ENCODE results near the gene AP4E1.
"Not testable (repeated sequence)": the region's sequence is repeated elsewhere in the genome, so short reads cannot be mapped to it uniquely, and the experiment has no call there.

AP4E1 gene

GRCh38 chr15:51030649-51031316, 122.3 kb downstream of the AP4E1 start:
- no peak for DNase-seq

GRCh38 chr15:51037474-51037873, 129.0 kb downstream of the AP4E1 start:
- DNase-seq: not testable (repeated sequence)

GRCh38 chr15:51038162-51038973, 129.9 kb downstream of the AP4E1 start:
- no peak for DNase-seq

- no peak for DNase-seq
These were observed 130.5 kb downstream of the AP4E1 start for GRCh38 chr15:51038974-51039319.

- no peak for DNase-seq
These were observed 135.7 kb downstream of the AP4E1 start for GRCh38 chr15:51044037-51044727.

GRCh38 chr15:51046016-51046415, 137.5 kb downstream of the AP4E1 start:
- DNase-seq: no peak

GRCh38 chr15:51046799-51047449, 138.4 kb downstream of the AP4E1 start:
- DNase-seq: no peak

- peak; percentile 51 for DNase-seq
These were observed 139.8 kb downstream of the AP4E1 start for GRCh38 chr15:51048308-51048707.

- peak; percentile 33 for DNase-seq
These were observed 140.6 kb downstream of the AP4E1 start for GRCh38 chr15:51049081-51049480.

- DNase-seq: peak; percentile 77
These were observed 143.3 kb downstream of the AP4E1 start for GRCh38 chr15:51051776-51052175.

GRCh38 chr15:51053571-51053970, 145.1 kb downstream of the AP4E1 start:
- DNase-seq: no peak

GRCh38 chr15:51054535-51054934, 146.1 kb downstream of the AP4E1 start:
- no peak for DNase-seq

Measured in suppressor macrophage treated with lipopolysaccharide for 4 hours (primary cell).